Measurements from ENCODE around the gene CCRL2.

CCRL2 gene, protein sequence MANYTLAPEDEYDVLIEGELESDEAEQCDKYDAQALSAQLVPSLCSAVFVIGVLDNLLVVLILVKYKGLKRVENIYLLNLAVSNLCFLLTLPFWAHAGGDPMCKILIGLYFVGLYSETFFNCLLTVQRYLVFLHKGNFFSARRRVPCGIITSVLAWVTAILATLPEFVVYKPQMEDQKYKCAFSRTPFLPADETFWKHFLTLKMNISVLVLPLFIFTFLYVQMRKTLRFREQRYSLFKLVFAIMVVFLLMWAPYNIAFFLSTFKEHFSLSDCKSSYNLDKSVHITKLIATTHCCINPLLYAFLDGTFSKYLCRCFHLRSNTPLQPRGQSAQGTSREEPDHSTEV

GRCh38 chr3:46406788-46407611 lies at the start of gene CCRL2, which contains the start of gene CCR5AS:
Gene CCRL2, plus strand, starts transcription at chr3:46407259. Its CDS starts 821 bp downstream, at chr3:46408080.
Gene CCR5AS, minus strand, starts transcription at chr3:46407066.
- DNase-seq, result no peak

- no peak for DNase-seq
Observed at GRCh38 chr3:46358466-46358865, 48.6 kb upstream of the CCRL2 start.

GRCh38 chr3:46359733-46360493 lies 47.1 kb upstream of the CCRL2 start:
- peak; percentile 57 for DNase-seq

DNA sequence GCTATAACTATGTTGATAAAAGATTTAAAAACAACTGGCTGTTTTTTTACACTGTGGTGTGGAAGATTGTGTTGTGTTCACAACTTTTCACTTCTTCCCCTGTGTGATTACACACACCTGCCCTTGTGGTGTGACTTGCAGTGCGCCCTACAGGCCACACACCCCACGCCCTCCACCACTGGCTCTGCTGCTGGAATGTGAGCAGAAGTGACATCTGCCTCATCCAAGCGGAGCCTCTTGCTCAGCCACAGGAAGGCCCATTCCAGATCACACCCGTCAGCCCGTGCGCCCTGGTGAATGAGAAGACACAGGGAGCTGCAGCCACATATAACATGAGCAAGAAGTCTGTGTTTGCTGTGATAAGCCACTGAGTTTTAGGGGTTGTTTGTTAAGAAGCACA lies 46.2 kb upstream of the CCRL2 start:
- no peak for DNase-seq

GRCh38 chr3:46361408-46362283 lies 45.4 kb upstream of the CCRL2 start:
- DNase-seq, result no peak

DNA sequence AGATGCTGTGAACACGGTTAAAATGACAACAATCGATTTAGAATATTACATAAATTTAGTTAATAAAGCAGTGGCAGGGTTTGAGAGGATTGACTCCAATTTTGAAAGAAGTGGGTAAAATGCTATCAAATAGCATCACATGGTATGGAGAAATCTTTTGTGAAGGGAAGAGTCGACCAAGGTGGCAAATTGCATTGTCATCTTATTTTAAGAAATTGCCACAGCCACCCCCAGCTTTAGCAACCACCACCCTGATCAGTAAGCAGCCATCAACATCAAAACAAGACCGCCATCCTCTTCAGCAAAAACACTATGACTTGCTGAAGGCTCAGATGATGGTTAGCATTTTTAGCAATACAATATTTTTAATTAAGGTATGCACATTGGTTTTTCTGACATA lies 42.0 kb upstream of the CCRL2 start:
- no peak for DNase-seq

- DNase-seq, result no peak
Observed at GRCh38 chr3:46365737-46366524, 41.1 kb upstream of the CCRL2 start.

DNA sequence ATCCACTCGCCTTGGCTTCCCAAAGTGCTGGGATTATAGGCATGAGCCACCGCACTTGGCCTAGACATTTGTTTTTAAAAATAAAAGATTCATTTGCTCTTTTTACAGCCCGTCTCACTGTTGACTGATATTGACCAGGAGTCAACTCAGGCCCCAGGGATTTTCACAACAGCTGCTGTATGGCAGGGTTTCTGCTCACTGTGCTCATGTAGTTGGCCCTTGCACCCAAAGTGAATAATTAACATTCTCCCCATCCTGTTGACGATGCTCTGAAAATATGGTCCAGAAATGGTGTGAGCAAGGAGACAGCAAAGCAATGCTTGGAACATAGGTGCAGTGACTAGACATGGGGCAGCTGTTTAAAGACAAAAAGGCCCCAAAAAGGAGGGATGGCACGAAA lies 39.2 kb upstream of the CCRL2 start:
- DNase-seq, result no peak

GRCh38 chr3:46368569-46368968 lies 38.5 kb upstream of the CCRL2 start:
- DNase-seq, result no peak

GRCh38 chr3:46369151-46369550 lies 37.9 kb upstream of the CCRL2 start:
- no peak for DNase-seq

DNA sequence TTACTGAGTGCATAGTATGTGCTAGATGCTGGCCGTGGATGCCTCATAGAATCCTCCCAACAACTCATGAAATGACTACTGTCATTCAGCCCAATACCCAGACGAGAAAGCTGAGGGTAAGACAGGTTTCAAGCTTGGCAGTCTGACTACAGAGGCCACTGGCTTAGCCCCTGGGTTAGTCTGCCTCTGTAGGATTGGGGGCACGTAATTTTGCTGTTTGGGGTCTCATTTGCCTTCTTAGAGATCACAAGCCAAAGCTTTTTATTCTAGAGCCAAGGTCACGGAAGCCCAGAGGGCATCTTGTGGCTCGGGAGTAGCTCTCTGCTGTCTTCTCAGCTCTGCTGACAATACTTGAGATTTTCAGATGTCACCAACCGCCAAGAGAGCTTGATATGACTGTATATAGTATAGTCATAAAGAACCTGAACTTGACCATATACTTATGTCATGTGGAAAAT lies 37.4 kb upstream of the CCRL2 start:
- no peak for DNase-seq

- DNase-seq, result no peak
Observed at GRCh38 chr3:46370839-46371518, 36.1 kb upstream of the CCRL2 start, which contains the start of gene CCR5. Gene CCR5, plus strand, starts transcription at chr3:46370946. Its CDS starts 1,957 bp downstream, at chr3:46372903.

GRCh38 chr3:46371519-46372340 lies 35.3 kb upstream of the CCRL2 start:
- no peak for DNase-seq

DNA sequence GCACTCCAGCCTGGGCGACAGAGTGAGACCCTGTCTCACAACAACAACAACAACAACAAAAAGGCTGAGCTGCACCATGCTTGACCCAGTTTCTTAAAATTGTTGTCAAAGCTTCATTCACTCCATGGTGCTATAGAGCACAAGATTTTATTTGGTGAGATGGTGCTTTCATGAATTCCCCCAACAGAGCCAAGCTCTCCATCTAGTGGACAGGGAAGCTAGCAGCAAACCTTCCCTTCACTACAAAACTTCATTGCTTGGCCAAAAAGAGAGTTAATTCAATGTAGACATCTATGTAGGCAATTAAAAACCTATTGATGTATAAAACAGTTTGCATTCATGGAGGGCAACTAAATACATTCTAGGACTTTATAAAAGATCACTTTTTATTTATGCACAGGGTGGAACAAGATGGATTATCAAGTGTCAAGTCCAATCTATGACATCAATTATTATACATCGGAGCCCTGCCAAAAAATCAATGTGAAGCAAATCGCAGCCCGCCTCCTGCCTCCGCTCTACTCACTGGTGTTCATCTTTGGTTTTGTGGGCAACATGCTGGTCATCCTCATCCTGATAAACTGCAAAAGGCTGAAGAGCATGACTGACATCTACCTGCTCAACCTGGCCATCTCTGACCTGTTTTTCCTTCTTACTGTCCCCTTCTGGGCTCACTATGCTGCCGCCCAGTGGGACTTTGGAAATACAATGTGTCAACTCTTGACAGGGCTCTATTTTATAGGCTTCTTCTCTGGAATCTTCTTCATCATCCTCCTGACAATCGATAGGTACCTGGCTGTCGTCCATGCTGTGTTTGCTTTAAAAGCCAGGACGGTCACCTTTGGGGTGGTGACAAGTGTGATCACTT lies 34.3 kb upstream of the CCRL2 start:
- peak; percentile 15 for DNase-seq

DNA sequence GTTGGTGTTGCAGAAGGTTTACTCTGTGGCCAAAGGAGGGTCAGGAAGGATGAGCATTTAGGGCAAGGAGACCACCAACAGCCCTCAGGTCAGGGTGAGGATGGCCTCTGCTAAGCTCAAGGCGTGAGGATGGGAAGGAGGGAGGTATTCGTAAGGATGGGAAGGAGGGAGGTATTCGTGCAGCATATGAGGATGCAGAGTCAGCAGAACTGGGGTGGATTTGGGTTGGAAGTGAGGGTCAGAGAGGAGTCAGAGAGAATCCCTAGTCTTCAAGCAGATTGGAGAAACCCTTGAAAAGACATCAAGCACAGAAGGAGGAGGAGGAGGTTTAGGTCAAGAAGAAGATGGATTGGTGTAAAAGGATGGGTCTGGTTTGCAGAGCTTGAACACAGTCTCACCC lies 32.3 kb upstream of the CCRL2 start:
- DNase-seq, result no peak

- DNase-seq, result no peak
Observed at GRCh38 chr3:46375218-46375617, 31.8 kb upstream of the CCRL2 start.

DNA sequence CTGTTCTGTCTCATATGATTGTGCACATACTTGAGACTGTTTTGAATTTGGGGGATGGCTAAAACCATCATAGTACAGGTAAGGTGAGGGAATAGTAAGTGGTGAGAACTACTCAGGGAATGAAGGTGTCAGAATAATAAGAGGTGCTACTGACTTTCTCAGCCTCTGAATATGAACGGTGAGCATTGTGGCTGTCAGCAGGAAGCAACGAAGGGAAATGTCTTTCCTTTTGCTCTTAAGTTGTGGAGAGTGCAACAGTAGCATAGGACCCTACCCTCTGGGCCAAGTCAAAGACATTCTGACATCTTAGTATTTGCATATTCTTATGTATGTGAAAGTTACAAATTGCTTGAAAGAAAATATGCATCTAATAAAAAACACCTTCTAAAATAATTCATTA lies 31.2 kb upstream of the CCRL2 start:
- DNase-seq, result no peak

- DNase-seq, result peak; percentile 45
Observed at GRCh38 chr3:46378426-46378942, 28.6 kb upstream of the CCRL2 start.

All from NCI-H146 (cell line).